Stomach (tissue), 4 donors: ENCODE data around the gene GRIA2.

Source experiments
- CTCF ChIP-seq, 7 experiments: fragments of 450-650 bp in 4 of 7; fragments of 200-600 bp in 3 of 7; sonication (generic) in 3 of 7; IDR thresholded peaks; one replicate each; pipeline ENCODE4 v1.5.1; 2016 to 2019; ENCODE audit warnings: antibody characterized with exemption in 7 of 7, control low read depth in 2 of 7, mild to moderate bottlenecking in 1 of 7
- EP300 ChIP-seq: sonication (generic); formaldehyde crosslinking; IDR thresholded peaks from one replicate; pipeline ENCODE4 v1.6.1; 2017; ENCODE audit warnings: antibody characterized with exemption
- POLR2A ChIP-seq, 4 donors: fragments of 450-650 bp; IDR thresholded peaks; one replicate each; pipeline ENCODE4 v1.6.1; 2016; ENCODE audit warnings: antibody characterized with exemption in 4 of 4, control low read depth in 2 of 4, mild to moderate bottlenecking in 1 of 4, moderate library complexity in 1 of 4

GRCh38 chr4:157172011-157172410 lies 48.5 kb upstream of the GRIA2 start:
- TF ChIP-seq CTCF (IDR thresholded peaks at IDR 0.05) (no peak), POLR2A (IDR thresholded peaks at IDR 0.05) (no peak), EP300 (no peak)
